Measurements from ENCODE around the gene POLR2J. TPM values are rescaled to one million over a fixed set of nuclear protein-coding genes. Genes with fewer than 3 reads are reported as not detected.
A peak's percentile ranks its signal among the peaks of the same experiment; 100 is the strongest.

POLR2J gene
- total RNA-seq, 1 donor from 2014 or later = 45.2 TPM

DNA sequence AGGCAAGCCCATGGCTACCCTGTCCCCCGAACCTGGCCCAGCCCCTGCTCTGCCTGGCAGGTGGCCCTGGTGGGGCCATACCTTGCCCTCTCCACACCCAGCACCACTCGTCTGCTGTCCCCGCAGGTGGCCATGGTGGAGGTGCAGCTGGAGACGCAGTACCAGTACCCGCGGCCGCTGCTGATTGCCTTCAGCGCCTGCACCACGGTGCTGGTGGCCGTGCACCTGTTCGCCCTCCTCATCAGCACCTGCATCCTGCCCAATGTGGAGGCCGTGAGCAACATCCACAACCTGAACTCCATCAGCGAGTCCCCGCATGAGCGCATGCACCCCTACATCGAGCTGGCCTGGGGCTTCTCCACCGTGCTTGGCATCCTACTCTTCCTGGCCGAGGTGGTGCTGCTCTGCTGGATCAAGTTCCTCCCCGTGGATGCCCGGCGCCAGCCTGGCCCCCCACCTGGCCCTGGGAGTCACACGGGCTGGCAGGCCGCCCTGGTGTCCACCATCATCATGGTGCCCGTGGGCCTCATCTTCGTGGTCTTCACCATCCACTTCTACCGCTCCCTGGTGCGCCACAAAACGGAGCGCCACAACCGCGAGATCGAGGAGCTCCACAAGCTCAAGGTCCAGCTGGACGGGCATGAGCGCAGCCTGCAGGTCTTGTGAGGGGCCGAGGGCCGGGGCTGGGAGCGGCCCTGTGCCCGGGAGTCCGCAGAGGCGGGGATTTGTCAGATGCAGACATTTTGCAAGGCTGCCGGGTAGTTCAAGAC lies 32.1 kb downstream of the POLR2J start:
- no peak overlapping the region for H3K4me3 Mint-ChIP-seq (ENCODE audit: unreplicated experiment)
- H3K4me1 Mint-ChIP-seq (ENCODE audit: unreplicated experiment) = peaks cover 2% of the 10 kb centered on the region
- no peak overlapping the region for H3K27ac Mint-ChIP-seq (ENCODE audit: unreplicated experiment)
- H3K27me3 Mint-ChIP-seq (ENCODE audit: unreplicated experiment) = no peaks in the 10 kb centered on the region
- H3K9me3 Mint-ChIP-seq (ENCODE audit: unreplicated experiment) = no peaks in the 10 kb centered on the region
- TF ChIP-seq, protein P1, sequence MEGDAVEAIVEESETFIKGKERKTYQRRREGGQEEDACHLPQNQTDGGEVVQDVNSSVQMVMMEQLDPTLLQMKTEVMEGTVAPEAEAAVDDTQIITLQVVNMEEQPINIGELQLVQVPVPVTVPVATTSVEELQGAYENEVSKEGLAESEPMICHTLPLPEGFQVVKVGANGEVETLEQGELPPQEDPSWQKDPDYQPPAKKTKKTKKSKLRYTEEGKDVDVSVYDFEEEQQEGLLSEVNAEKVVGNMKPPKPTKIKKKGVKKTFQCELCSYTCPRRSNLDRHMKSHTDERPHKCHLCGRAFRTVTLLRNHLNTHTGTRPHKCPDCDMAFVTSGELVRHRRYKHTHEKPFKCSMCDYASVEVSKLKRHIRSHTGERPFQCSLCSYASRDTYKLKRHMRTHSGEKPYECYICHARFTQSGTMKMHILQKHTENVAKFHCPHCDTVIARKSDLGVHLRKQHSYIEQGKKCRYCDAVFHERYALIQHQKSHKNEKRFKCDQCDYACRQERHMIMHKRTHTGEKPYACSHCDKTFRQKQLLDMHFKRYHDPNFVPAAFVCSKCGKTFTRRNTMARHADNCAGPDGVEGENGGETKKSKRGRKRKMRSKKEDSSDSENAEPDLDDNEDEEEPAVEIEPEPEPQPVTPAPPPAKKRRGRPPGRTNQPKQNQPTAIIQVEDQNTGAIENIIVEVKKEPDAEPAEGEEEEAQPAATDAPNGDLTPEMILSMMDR (IDR thresholded peaks at IDR 0.05) = no peak
- no peak for DNase-seq (ENCODE audit: extremely low spot score, unreplicated experiment)
- H3K36me3 Mint-ChIP-seq (ENCODE audit: unreplicated experiment) = peaks cover 16% of the 10 kb centered on the region

DNA sequence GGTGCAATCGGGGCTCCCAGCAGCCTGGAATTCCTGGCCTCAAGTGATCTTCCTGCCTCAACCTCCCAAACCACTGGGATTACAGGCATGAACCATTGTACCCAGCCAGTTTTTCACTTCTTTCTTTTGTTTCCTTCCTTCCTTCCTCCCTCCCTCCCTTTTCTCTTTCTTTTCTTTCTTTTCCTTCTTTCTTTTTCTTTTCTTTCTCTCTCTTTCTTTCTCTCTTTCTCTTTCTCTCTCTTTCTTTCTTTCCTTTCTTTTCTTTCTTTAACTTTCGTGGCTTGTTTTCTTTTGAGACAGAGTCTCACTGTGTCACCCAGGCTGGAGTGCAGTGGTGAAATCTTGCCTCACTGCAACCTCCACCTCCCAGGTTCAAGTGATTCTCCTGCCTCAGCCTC lies 33.0 kb downstream of the POLR2J start:
- Mint-ChIP-seq H3K4me1 (ENCODE audit: unreplicated experiment) (peaks cover 2% of the 10 kb centered on the region), H3K27me3 (ENCODE audit: unreplicated experiment) (no peaks in the 10 kb centered on the region)
- TF ChIP-seq, protein P1 (IDR thresholded peaks at IDR 0.05) = no peak

DNA sequence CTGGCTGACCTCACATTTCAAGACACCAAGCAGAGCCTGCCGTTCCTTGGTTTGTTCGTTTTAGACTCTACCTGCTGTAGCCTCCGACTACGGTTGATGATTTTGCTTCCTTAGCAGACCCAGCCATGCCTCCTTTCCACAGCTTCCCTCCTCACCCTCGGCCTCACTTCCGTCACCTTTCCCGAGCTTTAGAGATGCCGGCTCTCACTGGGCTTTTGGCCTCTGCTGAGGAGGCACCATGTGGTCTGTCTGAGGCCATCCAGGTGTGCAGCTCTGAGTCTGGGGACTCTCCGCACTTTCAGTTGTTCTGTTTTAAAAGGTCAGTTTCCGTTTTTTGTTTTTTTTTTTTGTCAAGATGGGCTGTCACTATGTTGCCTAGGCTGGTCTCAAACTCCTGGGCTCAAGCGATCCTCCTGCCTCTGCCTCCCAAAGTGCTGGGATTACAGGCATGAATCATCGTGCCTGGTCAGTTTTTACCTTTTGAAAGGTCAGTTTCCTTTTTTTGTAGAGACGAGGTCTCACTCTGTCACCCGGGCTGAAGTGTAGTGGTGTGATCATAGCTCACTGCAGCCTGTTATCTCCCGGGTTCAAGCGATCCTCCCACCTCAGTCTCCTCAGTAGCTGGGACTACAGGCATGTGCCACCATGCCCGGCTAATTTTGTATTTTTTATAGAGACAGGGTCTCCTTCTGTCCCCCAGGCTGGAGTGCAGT lies 33.6 kb downstream of the POLR2J start:
- H3K9me3 Mint-ChIP-seq (ENCODE audit: unreplicated experiment) = no peaks in the 10 kb centered on the region
- H3K4me1 Mint-ChIP-seq (ENCODE audit: unreplicated experiment) = peaks cover 5% of the 10 kb centered on the region
- no peak for DNase-seq (ENCODE audit: extremely low spot score, unreplicated experiment)
- H3K36me3 Mint-ChIP-seq (ENCODE audit: unreplicated experiment) = peaks cover 16% of the 10 kb centered on the region
- no peak overlapping the region for H3K27ac Mint-ChIP-seq (ENCODE audit: unreplicated experiment)
- TF ChIP-seq, protein P1 (IDR thresholded peaks at IDR 0.05) = no peak
- no peaks in the 10 kb centered on the region for H3K27me3 Mint-ChIP-seq (ENCODE audit: unreplicated experiment)
- H3K4me3 Mint-ChIP-seq (ENCODE audit: unreplicated experiment) = no peak overlapping the region

More for the DNA sequence above, 33.0 kb downstream of the POLR2J start:
- Mint-ChIP-seq H3K36me3 (ENCODE audit: unreplicated experiment) (peaks cover 16% of the 10 kb centered on the region), H3K4me3 (ENCODE audit: unreplicated experiment) (no peak overlapping the region), H3K9me3 (ENCODE audit: unreplicated experiment) (no peaks in the 10 kb centered on the region), H3K27ac (ENCODE audit: unreplicated experiment) (no peak overlapping the region)
- no peak for DNase-seq (ENCODE audit: extremely low spot score, unreplicated experiment)

DNA sequence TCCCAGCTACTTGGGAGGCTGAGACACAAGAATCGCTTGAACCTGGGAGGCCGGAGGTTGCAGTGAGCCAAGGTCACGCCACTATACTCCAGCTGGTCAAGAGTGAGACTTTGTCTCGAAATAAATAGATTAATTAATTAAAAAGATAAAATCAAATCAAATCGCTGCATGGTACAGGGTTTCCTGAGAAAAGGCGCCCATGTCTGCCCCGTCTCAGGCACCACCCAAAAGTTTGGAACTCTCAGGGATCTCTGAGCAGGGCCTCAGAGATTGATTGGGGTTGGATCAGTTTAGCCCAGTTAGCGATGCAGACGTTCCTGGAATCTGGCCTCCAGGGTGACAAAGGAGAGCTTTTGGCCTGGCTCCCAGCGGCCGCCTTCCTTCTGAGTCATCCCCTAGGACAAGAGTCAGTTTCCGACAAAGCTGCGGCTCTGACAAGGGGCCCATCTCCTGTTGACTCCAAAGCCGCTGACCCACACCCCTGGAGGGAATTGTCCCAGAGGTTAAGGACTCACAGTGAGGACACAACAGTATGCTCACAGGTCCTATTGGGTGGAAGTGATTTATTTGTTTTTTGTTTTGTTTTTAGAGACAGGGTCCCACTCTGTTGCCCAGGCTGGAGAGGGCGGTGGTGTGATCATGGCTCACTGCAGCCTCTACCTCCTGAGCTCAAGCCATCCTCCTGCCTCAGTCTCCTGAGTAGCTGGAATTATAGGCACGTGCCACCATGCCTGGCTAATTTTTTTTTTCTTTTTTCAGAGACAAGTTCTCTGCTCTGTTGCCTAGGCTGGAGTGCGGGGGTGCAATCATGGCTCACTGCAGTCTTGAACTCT lies 38.5 kb downstream of the POLR2J start:
- peak overlapping the region; percentile 76 for H3K27ac Mint-ChIP-seq (ENCODE audit: unreplicated experiment)
- peaks cover 7% of the 10 kb centered on the region for H3K36me3 Mint-ChIP-seq (ENCODE audit: unreplicated experiment)
- peaks cover 9% of the 10 kb centered on the region for H3K4me1 Mint-ChIP-seq (ENCODE audit: unreplicated experiment)
- H3K4me3 Mint-ChIP-seq (ENCODE audit: unreplicated experiment) = no peak overlapping the region
- DNase-seq (ENCODE audit: extremely low spot score, unreplicated experiment) = no peak
- no peaks in the 10 kb centered on the region for H3K9me3 Mint-ChIP-seq (ENCODE audit: unreplicated experiment)
- H3K27me3 Mint-ChIP-seq (ENCODE audit: unreplicated experiment) = no peaks in the 10 kb centered on the region
- TF ChIP-seq, protein P1 (IDR thresholded peaks at IDR 0.05) = no peak

Data from osteocyte (in vitro differentiated cells).